ENCODE results near the gene MED13L.

- TF ChIP-seq CTCF (IDR thresholded peaks at IDR 0.05), result no peak
- no peak for TF ChIP-seq EZH2 (IDR thresholded peaks at IDR 0.05; ENCODE audit: borderline replicate concordance, insufficient read depth, low read depth, low read length, poor library complexity, severe bottlenecking)
These were observed 139.1 kb downstream of the MED13L start for GRCh38 chr12:116138364-116138763.

Data from B cell (primary cell).